HEK293T (cell line): ENCODE data around the gene ITLN1.
"Not testable (repeated sequence)": the region's sequence is repeated elsewhere in the genome, so short reads cannot be mapped to it uniquely, and the experiment has no call there.

ENCODE experiments used
- CTCF ChIA-PET: fragments of 350-600 bp; formaldehyde crosslinking; extraction: SDS; loops from one replicate; lab custom pipeline; 2021; ENCODE audit warnings: antibody characterized with exemption, inconsistent platforms; lab: Yijun Ruan, JAX
- POLR2A ChIA-PET: fragments of 350-600 bp; formaldehyde crosslinking; extraction: SDS; loops from one replicate; lab custom pipeline; 2020; ENCODE audit warnings: antibody characterized with exemption, inconsistent platforms; lab: Yijun Ruan, JAX
- DNase-seq: peaks from one replicate; pipeline ENCODE4 v3.0.0; 2012; ENCODE audit warnings: mixed read lengths; ENCODE audit errors: extremely low spot score
- ARNT ChIP-seq: fragments of 450-650 bp; IDR thresholded peaks from 2 replicates; pipeline ENCODE4 v1.6.1; 2017; ENCODE audit warnings: mild to moderate bottlenecking
- BHLHE40 ChIP-seq: fragments of 450-650 bp; IDR thresholded peaks from 2 replicates; pipeline ENCODE4 v1.6.1; 2016; ENCODE audit warnings: mild to moderate bottlenecking, moderate library complexity, borderline replicate concordance
- CTBP1 ChIP-seq: fragments of 450-650 bp; IDR thresholded peaks from 2 replicates; pipeline ENCODE4 v1.6.1; 2016; ENCODE audit warnings: borderline replicate concordance
- ELF4 ChIP-seq: fragments of 450-650 bp; IDR thresholded peaks from 2 replicates; pipeline ENCODE4 v1.6.1; 2017; ENCODE audit warnings: antibody characterized with exemption
- FOXA1 ChIP-seq: fragments of 450-650 bp; IDR thresholded peaks from 2 replicates; pipeline ENCODE4 v1.6.1; 2016; ENCODE audit warnings: mild to moderate bottlenecking
- FOXK2 ChIP-seq: fragments of 450-650 bp; IDR thresholded peaks from 2 replicates; pipeline ENCODE4 v1.6.1; 2016; ENCODE audit warnings: mild to moderate bottlenecking
- FOXM1 ChIP-seq: fragments of 450-650 bp; IDR thresholded peaks from 2 replicates; pipeline ENCODE4 v1.6.1; 2017; ENCODE audit warnings: mild to moderate bottlenecking, borderline replicate concordance
- HDGF ChIP-seq: fragments of 450-650 bp; IDR thresholded peaks from 2 replicates; pipeline ENCODE4 v1.6.1; 2017; ENCODE audit warnings: antibody characterized with exemption, borderline replicate concordance
- L3MBTL2 ChIP-seq: fragments of 450-650 bp; conservative IDR thresholded peaks from 2 replicates; pipeline ENCODE4 v1.6.1; 2016; ENCODE audit warnings: mild to moderate bottlenecking
- LEF1 ChIP-seq: fragments of 450-650 bp; IDR thresholded peaks from 2 replicates; pipeline ENCODE4 v1.6.1; 2017; ENCODE audit warnings: mild to moderate bottlenecking, borderline replicate concordance
- NFRKB ChIP-seq: fragments of 450-650 bp; IDR thresholded peaks from 2 replicates; pipeline ENCODE4 v1.6.1; 2016; ENCODE audit warnings: mild to moderate bottlenecking, moderate library complexity
- PKNOX1 ChIP-seq: fragments of 450-650 bp; IDR thresholded peaks from 2 replicates; pipeline ENCODE4 v1.6.1; 2016
- SP1 ChIP-seq: fragments of 450-650 bp; IDR thresholded peaks from 2 replicates; pipeline ENCODE4 v1.6.1; 2017
- SUZ12 ChIP-seq: fragments of 450-650 bp; IDR thresholded peaks from 2 replicates; pipeline ENCODE4 v1.6.1; 2016; ENCODE audit warnings: mild to moderate bottlenecking
- TARDBP ChIP-seq: fragments of 450-650 bp; IDR thresholded peaks from 2 replicates; pipeline ENCODE4 v1.6.1; 2016
- ZNF384 ChIP-seq: fragments of 450-650 bp; IDR thresholded peaks from 2 replicates; pipeline ENCODE4 v1.6.1; 2016

Gene ITLN1

GRCh38 chr1:160885042-160885441, at the start of gene ITLN1:
Gene ITLN1 (minus strand): TSS chr1:160885180. CDS start chr1:160884877, 303 bp downstream.
- ChIA-PET POLR2A (no interaction called here), CTCF (interaction anchor here (0.6 kb wide), 1 partner anchor 224 kb away, joined by 7 read pairs; no protein-coding TSS in a partner anchor)
- DNase-seq: no peak
- TF ChIP-seq ZNF384 (no peak), FOXK2 (no peak), BHLHE40 (no peak), SUZ12 (no peak), HDGF (no peak), ELF4 (no peak), ARNT (no peak)

- POLR2A ChIA-PET, DNase-seq, CTCF ChIA-PET: not testable (repeated sequence)
These were observed 48.3 kb upstream of the ITLN1 start for GRCh38 chr1:160933305-160933704.

- no peak for DNase-seq
- POLR2A ChIA-PET: no interaction called here
- CTCF ChIA-PET: interaction anchor here (0.7 kb wide), 1 partner anchor 170 kb away, joined by 7 read pairs; no protein-coding TSS in a partner anchor
- TF ChIP-seq SUZ12: no peak
- TF ChIP-seq CTBP1: no peak
- TF ChIP-seq ARNT: no peak
- no peak for TF ChIP-seq SP1
- no peak for TF ChIP-seq BHLHE40
- TF ChIP-seq HDGF: no peak
- no peak for TF ChIP-seq TARDBP
- TF ChIP-seq L3MBTL2: no peak
- TF ChIP-seq FOXK2: no peak
- TF ChIP-seq FOXA1: no peak
- TF ChIP-seq ZNF384: no peak
- TF ChIP-seq PKNOX1: no peak
- TF ChIP-seq FOXM1: no peak
- no peak for TF ChIP-seq NFRKB
These were observed 40.8 kb upstream of the ITLN1 start for GRCh38 chr1:160925652-160926244.

- POLR2A ChIA-PET: no interaction called here
- TF ChIP-seq HDGF: no peak
- TF ChIP-seq ELF4: no peak
- CTCF ChIA-PET: interaction anchor here (0.7 kb wide), 1 partner anchor 169 kb away, joined by 7 read pairs; no protein-coding TSS in a partner anchor
- DNase-seq: no peak
These were observed 40.0 kb upstream of the ITLN1 start for GRCh38 chr1:160924791-160925651.

- POLR2A ChIA-PET: no interaction called here
- TF ChIP-seq HDGF: no peak
- TF ChIP-seq TARDBP: no peak
- DNase-seq: no peak
- CTCF ChIA-PET: no interaction called here
These were observed 31.7 kb upstream of the ITLN1 start for GRCh38 chr1:160916666-160917065.

GRCh38 chr1:160913229-160913628, 28.2 kb upstream of the ITLN1 start:
- POLR2A ChIA-PET, CTCF ChIA-PET, DNase-seq: not testable (repeated sequence)

GRCh38 chr1:160911925-160912324, 26.9 kb upstream of the ITLN1 start:
- ChIA-PET POLR2A (no interaction called here), CTCF (no interaction called here)
- no peak for DNase-seq
- TF ChIP-seq HDGF: no peak

- TF ChIP-seq SP1 (no peak), FOXK2 (no peak), ARNT (no peak), NFRKB (no peak), TARDBP (no peak), ELF4 (no peak), CTBP1 (no peak), PKNOX1 (no peak), HDGF (no peak), L3MBTL2 (no peak), SUZ12 (no peak), LEF1 (no peak), BHLHE40 (no peak), FOXM1 (no peak), FOXA1 (no peak), ZNF384 (no peak)
- ChIA-PET POLR2A (no interaction called here), CTCF (no interaction called here)
- DNase-seq: no peak
These were observed 26.5 kb upstream of the ITLN1 start for GRCh38 chr1:160911441-160911840.
